ENCODE measurements around the gene PLCB4.

PLCB4 gene

GRCh38 chr20:9270831-9271230 is 201.9 kb downstream of the PLCB4 start:
- no peak for DNase-seq (ENCODE audit: low read depth)

- no peak for DNase-seq (ENCODE audit: low read depth)
Observed at GRCh38 chr20:9276966-9277468, 208.1 kb downstream of the PLCB4 start.

- DNase-seq (ENCODE audit: low read depth) = no peak
Observed at GRCh38 chr20:9279918-9280401, 211.1 kb downstream of the PLCB4 start.

GRCh38 chr20:9280666-9281065 is 211.8 kb downstream of the PLCB4 start:
- DNase-seq (ENCODE audit: low read depth) = no peak

GRCh38 chr20:9281803-9282202 is 212.9 kb downstream of the PLCB4 start:
- DNase-seq (ENCODE audit: low read depth) = no peak

- no peak for DNase-seq (ENCODE audit: low read depth)
Observed at GRCh38 chr20:9285617-9286016, 216.7 kb downstream of the PLCB4 start.

GRCh38 chr20:9286501-9287461 is 217.9 kb downstream of the PLCB4 start:
- no peak for DNase-seq (ENCODE audit: low read depth)

GRCh38 chr20:9287826-9288225 is 218.9 kb downstream of the PLCB4 start:
- no peak for DNase-seq (ENCODE audit: low read depth)

GRCh38 chr20:9290331-9290730 is 221.4 kb downstream of the PLCB4 start:
- no peak for DNase-seq (ENCODE audit: low read depth)

- DNase-seq (ENCODE audit: low read depth) = no peak
Observed at GRCh38 chr20:9293145-9293544, 224.3 kb downstream of the PLCB4 start.

- no peak for DNase-seq (ENCODE audit: low read depth)
Observed at GRCh38 chr20:9294041-9294440, 225.2 kb downstream of the PLCB4 start.

GRCh38 chr20:9298906-9299305 is 230.0 kb downstream of the PLCB4 start:
- DNase-seq (ENCODE audit: low read depth) = no peak

GRCh38 chr20:9300080-9300479 is 231.2 kb downstream of the PLCB4 start:
- no peak for DNase-seq (ENCODE audit: low read depth)

- DNase-seq (ENCODE audit: low read depth) = no peak
Observed at GRCh38 chr20:9300534-9300933, 231.6 kb downstream of the PLCB4 start.

GRCh38 chr20:9301129-9302090 is 232.5 kb downstream of the PLCB4 start:
- no peak for DNase-seq (ENCODE audit: low read depth)

- DNase-seq (ENCODE audit: low read depth) = no peak
Observed at GRCh38 chr20:9302091-9302462, 233.2 kb downstream of the PLCB4 start.

GRCh38 chr20:9306521-9306920 is 237.6 kb downstream of the PLCB4 start:
- no peak for DNase-seq (ENCODE audit: low read depth)

- DNase-seq (ENCODE audit: low read depth) = no peak
Observed at GRCh38 chr20:9308056-9308455, 239.2 kb downstream of the PLCB4 start.

GRCh38 chr20:9311132-9311531 is 242.2 kb downstream of the PLCB4 start:
- DNase-seq (ENCODE audit: low read depth) = no peak

- DNase-seq (ENCODE audit: low read depth) = no peak
Observed at GRCh38 chr20:9319687-9320384, 250.9 kb downstream of the PLCB4 start.

- no peak for DNase-seq (ENCODE audit: low read depth)
Observed at GRCh38 chr20:9321007-9321406, 252.1 kb downstream of the PLCB4 start.

GRCh38 chr20:9322661-9323060 is 253.8 kb downstream of the PLCB4 start:
- no peak for DNase-seq (ENCODE audit: low read depth)

Measured in stimulated activated CD8-positive, alpha-beta memory T cell treated with anti-CD3 and anti-CD28 coated beads, Interleukin-12 subunit alpha, Interleukin-12 subunit beta, amount 100 ng/mL, for 1 hour (primary cell).